ENCODE measurements around the gene DNASE1L1. TPM values are rescaled to one million over a fixed set of nuclear protein-coding genes. Genes with fewer than 3 reads are reported as not detected.
A peak's percentile ranks its signal among the peaks of the same experiment; 100 is the strongest.

The DNASE1L1 gene
- total RNA-seq, 2 experiments from 2014 or later, result 7.9 to 9.0 TPM

DNA sequence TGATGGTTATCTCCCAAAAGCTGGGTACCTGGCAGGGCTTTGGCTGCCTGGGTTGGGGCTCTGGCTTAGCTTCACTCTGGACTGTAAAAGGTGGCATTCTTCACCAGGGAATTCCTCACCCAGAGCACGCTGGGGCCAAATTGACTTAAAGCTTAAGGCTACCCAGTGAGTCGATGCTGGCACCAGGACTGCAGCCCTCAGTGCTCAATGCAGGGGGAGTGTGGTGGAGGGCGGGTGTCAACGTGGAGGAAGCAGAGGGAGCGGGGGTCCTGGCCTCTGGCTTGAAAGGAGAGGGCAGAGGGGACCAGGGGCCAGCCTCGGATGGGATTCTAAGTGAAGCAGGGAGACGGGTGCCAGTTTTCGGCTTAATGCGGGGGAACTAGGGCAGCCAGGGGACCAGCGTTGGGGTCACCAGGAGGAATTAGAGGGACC, 34.4 kb upstream of the DNASE1L1 start:
- Mint-ChIP-seq H3K4me3 (peak overlapping the region; percentile 65), H3K9me3 (no peaks in the 10 kb centered on the region), H3K27me3 (ENCODE audit: low read depth) (no peaks in the 10 kb centered on the region), H3K27ac (peak overlapping the region; percentile 30), H3K4me1 (ENCODE audit: low read depth) (peaks cover 13% of the 10 kb centered on the region), H3K36me3 (ENCODE audit: low read depth) (peaks cover 8% of the 10 kb centered on the region)
- intact Hi-C loops (cut with micrococcal nuclease), result loop anchor here (5.0 kb wide), 2 partner anchors 34 to 46 kb away; partner anchors contain the start of genes LAGE3 and RPL10
- no peak for DNase-seq
- CTCF ChIA-PET, result interaction anchor here (1.1 kb wide), 1 partner anchor 83 kb away, joined by 4 read pairs; no protein-coding TSS in a partner anchor

DNA sequence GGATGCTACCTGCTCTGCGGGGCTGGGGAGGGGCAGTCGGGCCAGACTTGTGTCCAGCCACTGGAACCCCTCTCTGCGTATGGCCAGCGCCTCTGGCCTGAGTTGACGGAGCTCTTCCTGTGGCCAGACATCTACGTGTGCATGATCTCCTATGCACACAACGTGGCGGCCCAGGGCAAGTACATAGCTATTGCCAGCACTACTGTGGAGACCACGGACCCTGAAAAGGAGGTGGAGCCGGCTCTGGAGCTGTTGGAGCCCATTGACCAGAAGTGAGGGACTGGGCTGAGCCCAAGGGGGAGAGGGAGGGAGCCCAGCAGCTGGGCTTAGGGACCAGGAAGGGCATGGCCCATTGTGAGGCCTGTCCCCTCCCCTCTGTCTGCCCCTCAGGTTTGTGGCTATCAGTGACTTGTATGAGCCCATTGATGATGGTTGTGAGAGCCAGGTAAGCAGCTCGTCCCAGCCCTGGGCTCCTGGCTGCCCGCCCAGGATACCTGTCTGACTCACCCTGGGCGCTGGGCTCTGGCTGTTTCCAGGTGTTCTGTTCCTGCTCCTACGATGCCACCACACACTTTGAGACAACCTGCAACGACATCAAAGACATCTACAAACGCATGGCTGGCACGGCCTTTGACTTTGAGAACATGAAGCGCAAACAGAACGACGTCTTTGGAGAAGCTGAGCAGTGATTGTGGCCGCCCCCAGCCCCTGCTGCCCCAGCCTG, 33.1 kb upstream of the DNASE1L1 start:
- Mint-ChIP-seq H3K9me3 (no peaks in the 10 kb centered on the region), H3K27ac (no peak overlapping the region), H3K4me3 (no peak overlapping the region), H3K36me3 (ENCODE audit: low read depth) (peaks cover 8% of the 10 kb centered on the region), H3K4me1 (ENCODE audit: low read depth) (peaks cover 18% of the 10 kb centered on the region), H3K27me3 (ENCODE audit: low read depth) (no peaks in the 10 kb centered on the region)
- no peak for DNase-seq
- intact Hi-C loops (cut with micrococcal nuclease), result loop anchor here (5.0 kb wide), 2 partner anchors 35 to 45 kb away; partner anchors contain the start of genes LAGE3 and RPL10
- CTCF ChIA-PET, result no interaction called here

DNA sequence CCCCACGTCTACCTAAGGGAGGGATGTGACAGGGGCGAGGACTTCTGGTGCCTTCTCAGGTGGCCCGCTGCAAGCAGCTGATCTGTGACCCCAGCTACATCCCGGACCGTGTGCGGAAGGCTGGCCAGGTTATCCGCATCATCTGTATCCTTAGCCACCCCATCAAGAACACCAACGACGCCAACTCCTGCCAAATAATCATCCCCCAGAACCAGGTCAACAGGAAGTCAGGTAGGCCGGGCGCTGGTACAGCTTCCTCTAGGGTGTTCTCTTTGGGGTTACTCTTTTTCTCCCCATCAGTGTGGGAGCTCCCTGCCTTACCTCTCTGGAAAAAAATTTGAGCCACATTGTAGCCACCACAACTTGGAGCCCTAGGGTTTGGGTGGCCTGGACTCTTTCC, 32.5 kb upstream of the DNASE1L1 start:
- no peaks in the 10 kb centered on the region for H3K27me3 Mint-ChIP-seq (ENCODE audit: low read depth)
- CTCF ChIA-PET, result no interaction called here
- no peak for DNase-seq
- intact Hi-C loops (cut with micrococcal nuclease), result loop anchor here (5.0 kb wide), 2 partner anchors 36 to 44 kb away; partner anchors contain the start of genes LAGE3 and RPL10
- peaks cover 18% of the 10 kb centered on the region for H3K4me1 Mint-ChIP-seq (ENCODE audit: low read depth)
- H3K36me3 Mint-ChIP-seq (ENCODE audit: low read depth), result peaks cover 4% of the 10 kb centered on the region
- no peaks in the 10 kb centered on the region for H3K9me3 Mint-ChIP-seq
- H3K4me3 Mint-ChIP-seq, result no peak overlapping the region
- H3K27ac Mint-ChIP-seq, result no peak overlapping the region

DNA sequence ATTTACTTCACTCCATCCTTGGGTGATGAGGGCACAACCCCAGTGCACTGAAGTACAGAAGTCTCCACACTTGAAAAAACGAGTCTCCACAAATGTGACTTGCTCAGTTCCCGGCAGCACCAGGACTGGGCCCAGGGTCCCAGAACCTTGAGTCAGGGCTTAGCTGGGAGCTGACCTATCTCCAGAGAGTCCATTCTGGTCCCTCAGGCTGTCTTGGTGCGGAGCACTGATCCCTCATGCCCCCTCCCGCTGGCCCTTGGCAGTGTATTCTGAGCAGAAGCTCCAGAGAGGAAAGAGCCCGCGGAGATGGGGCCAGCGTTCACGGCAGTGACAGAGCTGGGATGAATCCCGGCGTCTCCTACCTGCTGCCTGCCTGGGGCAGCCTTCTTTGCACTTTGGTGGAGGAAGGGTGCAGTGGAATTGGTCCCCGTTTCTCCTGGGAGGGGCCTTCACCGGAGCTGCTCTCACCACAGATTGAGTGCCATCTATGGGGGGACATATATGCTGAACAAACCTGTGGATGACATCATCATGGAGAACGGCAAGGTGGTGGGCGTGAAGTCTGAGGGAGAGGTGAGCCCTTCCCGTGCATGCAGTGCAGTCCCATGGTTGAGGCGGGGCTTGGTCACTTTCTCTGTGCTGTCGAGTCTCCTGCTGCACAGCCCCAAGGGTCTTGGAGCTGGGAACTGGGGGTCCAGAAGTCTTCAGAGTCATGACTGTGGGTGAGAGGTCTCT, 31.7 kb upstream of the DNASE1L1 start:
- DNase-seq, result no peak
- Mint-ChIP-seq H3K36me3 (ENCODE audit: low read depth) (no peaks in the 10 kb centered on the region), H3K9me3 (no peaks in the 10 kb centered on the region), H3K4me3 (no peak overlapping the region), H3K27me3 (ENCODE audit: low read depth) (no peaks in the 10 kb centered on the region), H3K4me1 (ENCODE audit: low read depth) (peaks cover 22% of the 10 kb centered on the region), H3K27ac (no peak overlapping the region)
- CTCF ChIA-PET, result no interaction called here
- intact Hi-C loops (cut with micrococcal nuclease), result loop anchor here (5.0 kb wide), 2 partner anchors 37 to 43 kb away; partner anchors contain the start of genes LAGE3 and RPL10

DNA sequence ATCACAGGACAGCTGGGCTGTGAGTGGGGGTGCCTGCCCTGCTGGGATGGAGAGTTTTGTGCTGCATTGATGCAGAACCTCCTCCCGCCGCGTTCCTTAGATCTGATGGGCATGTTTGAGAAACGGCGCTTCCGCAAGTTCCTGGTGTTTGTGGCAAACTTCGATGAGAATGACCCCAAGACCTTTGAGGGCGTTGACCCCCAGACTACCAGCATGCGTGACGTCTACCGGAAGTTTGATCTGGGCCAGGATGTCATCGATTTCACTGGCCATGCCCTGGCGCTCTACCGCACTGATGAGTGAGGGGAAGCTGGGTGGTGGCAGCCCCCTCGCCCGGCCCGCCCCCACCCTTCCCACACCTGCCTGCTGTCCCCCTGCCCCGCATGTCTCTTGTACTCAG, 30.8 kb upstream of the DNASE1L1 start:
- intact Hi-C loops (cut with micrococcal nuclease), result loop anchor here (5.0 kb wide), 2 partner anchors 37 to 43 kb away; partner anchors contain the start of genes LAGE3 and RPL10
- no peak overlapping the region for H3K27ac Mint-ChIP-seq
- no peaks in the 10 kb centered on the region for H3K36me3 Mint-ChIP-seq (ENCODE audit: low read depth)
- H3K27me3 Mint-ChIP-seq (ENCODE audit: low read depth), result no peaks in the 10 kb centered on the region
- no peak for DNase-seq
- H3K4me1 Mint-ChIP-seq (ENCODE audit: low read depth), result peaks cover 22% of the 10 kb centered on the region
- CTCF ChIA-PET, result no interaction called here
- no peak overlapping the region for H3K4me3 Mint-ChIP-seq
- H3K9me3 Mint-ChIP-seq, result no peaks in the 10 kb centered on the region

DNA sequence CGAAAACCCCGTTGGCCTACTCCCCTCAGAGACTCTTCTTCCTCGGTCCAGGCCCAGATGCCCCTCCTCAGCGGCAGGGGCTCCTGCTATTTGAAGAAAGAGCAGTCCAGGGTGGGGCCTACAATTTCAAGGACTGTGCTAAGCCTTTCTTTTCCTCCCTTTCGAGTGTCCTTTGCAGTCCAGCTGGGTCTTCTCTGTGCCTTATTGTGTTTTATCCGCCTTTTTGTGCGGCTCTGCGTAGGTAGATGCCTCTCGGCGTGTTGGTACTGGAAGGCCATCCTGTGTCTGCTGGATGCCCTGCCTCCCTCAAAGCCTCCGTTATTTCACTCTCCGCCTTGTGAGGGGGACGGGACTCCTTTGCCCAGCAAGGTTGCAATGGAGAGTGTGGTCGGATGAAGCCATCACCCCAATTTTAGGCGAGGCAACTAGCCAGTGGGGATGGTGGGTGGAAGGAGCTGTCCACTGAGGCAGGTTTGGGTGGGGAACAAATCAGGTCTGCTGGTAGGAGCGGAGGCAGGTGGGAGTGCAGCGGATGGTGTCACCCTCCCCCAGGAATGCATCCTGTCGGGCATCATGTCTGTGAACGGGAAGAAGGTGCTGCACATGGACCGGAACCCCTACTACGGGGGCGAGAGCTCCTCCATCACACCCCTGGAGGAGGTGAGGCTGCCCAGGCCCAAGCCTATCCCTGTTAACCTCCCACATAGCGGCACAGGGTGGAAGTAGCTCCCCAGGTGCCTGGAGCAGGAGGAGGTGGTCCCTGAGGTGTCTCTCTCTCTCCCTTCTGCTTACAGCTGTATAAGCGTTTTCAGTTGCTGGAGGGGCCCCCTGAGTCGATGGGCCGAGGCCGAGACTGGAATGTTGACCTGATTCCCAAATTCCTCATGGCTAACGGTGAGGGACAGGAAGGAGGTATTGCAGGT, 29.2 kb upstream of the DNASE1L1 start:
- intact Hi-C loops (cut with micrococcal nuclease), result loop anchor here (2.0 kb wide), 2 partner anchors 53 to 67 kb away; partner anchors contain the start of gene SLC10A3
- Mint-ChIP-seq H3K27ac (peak overlapping the region; percentile 66), H3K27me3 (ENCODE audit: low read depth) (no peaks in the 10 kb centered on the region), H3K4me3 (peak overlapping the region; percentile 84), H3K4me1 (ENCODE audit: low read depth) (peaks cover 22% of the 10 kb centered on the region), H3K9me3 (no peaks in the 10 kb centered on the region), H3K36me3 (ENCODE audit: low read depth) (peaks cover 2% of the 10 kb centered on the region)
- DNase-seq, result no peak
- CTCF ChIA-PET, result no interaction called here

DNA sequence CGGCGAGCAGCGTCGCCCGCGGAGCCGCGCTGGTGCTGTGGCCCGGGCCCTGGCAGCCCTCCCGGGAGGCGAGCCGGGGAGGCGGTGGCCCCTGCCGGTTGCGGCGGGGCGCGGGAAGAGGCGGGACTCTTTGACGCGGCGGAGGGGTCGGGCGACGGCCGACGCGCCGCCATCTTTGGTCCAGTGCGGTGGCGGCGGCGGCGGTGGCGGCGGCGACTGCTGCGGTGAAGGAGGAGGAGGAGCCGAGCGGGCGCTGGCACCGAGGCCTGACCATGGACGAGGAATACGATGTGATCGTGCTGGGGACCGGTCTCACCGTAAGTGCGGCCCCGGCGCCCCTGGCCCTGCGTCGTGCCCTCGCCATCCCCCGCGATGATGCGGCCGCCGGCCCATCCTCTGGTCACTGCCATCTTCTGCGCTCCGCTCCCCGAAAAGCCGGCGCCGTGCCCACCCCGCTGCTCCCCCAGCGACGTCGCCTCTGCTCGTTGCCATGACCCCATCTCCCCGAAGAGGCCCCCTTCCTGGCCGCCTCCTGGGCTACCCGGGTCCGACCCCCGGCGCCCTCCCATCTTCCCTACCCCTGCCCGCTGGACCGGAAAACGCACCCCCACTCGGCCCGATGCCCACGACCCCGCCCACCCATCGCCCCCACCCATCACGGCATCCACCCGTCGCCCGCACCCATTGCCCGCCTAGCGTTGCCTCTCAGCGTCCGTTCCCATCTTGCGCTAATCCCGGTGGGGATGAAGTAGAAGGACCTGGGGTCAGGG, 28.1 kb upstream of the DNASE1L1 start, which contains the start of gene GDI1:
TSS of gene GDI1 (plus strand) at position 172 of the 770 bp plus-strand sequence. CDS start at position 273, 101 bp downstream.
- Mint-ChIP-seq H3K4me3 (peak within 1 kb of the TSS; percentile 84), H3K9me3 (no peaks in the 10 kb centered on the region), H3K27me3 (ENCODE audit: low read depth) (no peaks in the 10 kb centered on the region), H3K4me1 (ENCODE audit: low read depth) (peaks cover 22% of the 10 kb centered on the region), H3K36me3 (ENCODE audit: low read depth) (peaks cover 4% of the 10 kb centered on the region), H3K27ac (peak within 1 kb of the TSS; percentile 82)
- peak; percentile 45 for DNase-seq
- CTCF ChIA-PET, result no interaction called here
- intact Hi-C loops (cut with micrococcal nuclease), result loop anchor here (2.0 kb wide), 2 partner anchors 54 to 66 kb away; partner anchors contain the start of gene SLC10A3

DNA sequence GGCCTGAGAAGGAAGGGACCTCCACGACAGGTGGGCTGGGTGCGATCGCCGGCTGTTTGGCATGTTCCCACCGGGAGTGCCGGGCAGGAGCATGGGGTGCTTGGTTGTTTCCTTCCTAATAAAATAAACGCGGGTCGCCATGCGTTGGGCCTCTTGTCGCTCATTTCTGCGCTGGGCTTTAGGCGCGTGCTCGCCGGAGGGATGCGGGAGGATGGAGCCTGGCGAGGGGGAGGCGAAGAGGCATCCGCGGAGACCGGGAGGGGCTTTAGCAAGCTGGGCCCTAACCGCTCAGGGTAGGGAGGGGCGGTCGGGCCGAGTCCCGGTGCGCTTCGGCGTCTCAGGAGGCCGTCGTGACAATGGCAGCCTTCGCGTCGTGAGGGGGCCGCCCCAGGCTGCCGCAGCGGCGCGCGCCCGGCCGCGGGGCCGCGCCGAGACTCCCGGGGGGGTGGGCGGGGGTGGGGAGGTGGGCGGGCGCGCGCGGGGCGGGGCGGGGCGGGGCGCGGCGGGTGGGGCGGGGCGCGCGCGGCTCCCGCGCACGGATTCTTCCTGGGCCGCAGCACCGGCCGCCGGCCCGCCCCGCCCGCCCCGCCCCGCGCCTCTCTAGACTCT, 27.4 kb upstream of the DNASE1L1 start:
- Mint-ChIP-seq H3K4me3 (peak overlapping the region; percentile 70), H3K27me3 (ENCODE audit: low read depth) (no peaks in the 10 kb centered on the region), H3K27ac (peak overlapping the region; percentile 82), H3K4me1 (ENCODE audit: low read depth) (peaks cover 22% of the 10 kb centered on the region), H3K9me3 (no peaks in the 10 kb centered on the region), H3K36me3 (ENCODE audit: low read depth) (peaks cover 4% of the 10 kb centered on the region)
- peak; percentile 55 for DNase-seq
- CTCF ChIA-PET, result no interaction called here
- intact Hi-C loops (cut with micrococcal nuclease), result loop anchor here (2.0 kb wide), 2 partner anchors 54 to 66 kb away; partner anchors contain the start of gene SLC10A3

DNA sequence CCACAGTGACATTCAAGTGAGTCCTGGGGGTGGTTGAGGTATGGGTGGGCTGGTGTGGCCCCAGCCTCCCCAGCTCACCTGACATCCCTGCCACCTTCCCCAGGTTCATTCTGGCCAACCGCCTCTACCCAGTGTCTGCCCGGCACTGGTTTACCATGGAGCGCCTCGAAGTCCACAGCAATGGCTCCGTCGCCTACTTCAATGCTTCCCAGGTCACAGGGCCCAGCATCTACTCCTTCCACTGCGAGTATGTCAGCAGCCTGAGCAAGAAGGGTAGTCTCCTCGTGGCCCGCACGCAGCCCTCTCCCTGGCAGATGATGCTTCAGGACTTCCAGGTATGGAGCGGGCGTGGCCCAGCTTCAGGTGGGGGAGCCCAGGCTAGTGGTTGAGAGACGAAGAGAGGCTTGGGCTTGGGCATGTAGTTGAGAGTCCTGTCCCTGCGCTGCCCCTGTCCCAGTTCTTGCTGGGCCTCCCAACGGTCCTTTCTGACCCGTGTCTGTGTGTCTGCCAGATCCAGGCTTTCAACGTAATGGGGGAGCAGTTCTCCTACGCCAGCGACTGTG, 26.2 kb upstream of the DNASE1L1 start:
- H3K4me3 Mint-ChIP-seq, result no peak overlapping the region
- no peak overlapping the region for H3K27ac Mint-ChIP-seq
- intact Hi-C loops (cut with micrococcal nuclease), result no loop called here
- peaks cover 4% of the 10 kb centered on the region for H3K36me3 Mint-ChIP-seq (ENCODE audit: low read depth)
- no peaks in the 10 kb centered on the region for H3K9me3 Mint-ChIP-seq
- no peaks in the 10 kb centered on the region for H3K27me3 Mint-ChIP-seq (ENCODE audit: low read depth)
- CTCF ChIA-PET, result no interaction called here
- no peak for DNase-seq
- peaks cover 25% of the 10 kb centered on the region for H3K4me1 Mint-ChIP-seq (ENCODE audit: low read depth)

DNA sequence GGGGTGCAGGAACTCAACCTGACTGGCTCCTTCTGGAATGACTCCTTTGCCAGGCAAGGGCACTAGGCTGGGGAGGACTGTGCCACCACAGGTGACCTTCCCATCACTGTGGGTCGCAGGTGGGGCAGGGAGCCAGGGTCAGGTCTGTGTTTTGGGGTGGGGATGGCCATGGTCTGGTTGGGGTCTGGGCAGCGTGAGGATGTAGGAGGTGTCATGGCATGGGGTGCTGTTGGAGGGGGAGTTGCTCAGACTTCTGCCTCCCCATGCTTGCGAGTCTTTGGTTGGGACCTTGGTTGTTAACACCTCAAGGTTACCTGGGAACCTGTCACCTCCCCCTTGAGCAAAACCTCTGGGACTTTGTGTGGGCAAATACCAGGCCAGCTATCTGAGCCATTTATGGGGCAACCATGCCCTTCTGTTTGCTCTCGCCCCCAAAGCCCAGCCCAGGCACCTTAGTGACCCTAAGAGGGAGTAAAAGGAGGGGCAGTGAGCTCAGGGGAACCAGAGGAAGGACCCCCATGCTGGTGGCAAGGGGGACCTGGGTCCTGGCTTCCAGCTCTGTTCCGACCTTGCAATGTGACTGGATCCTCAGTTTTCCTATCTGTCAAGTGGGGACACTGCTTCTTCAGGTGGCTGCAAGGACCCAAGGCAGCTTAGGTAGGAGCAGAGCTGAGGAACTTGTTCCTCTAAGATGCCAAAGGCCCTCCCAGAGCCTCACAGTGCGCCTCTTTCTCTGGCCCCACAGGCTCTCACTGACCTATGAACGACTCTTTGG, 25.5 kb upstream of the DNASE1L1 start:
- Mint-ChIP-seq H3K36me3 (ENCODE audit: low read depth) (peaks cover 4% of the 10 kb centered on the region), H3K4me1 (ENCODE audit: low read depth) (peaks cover 26% of the 10 kb centered on the region), H3K4me3 (no peak overlapping the region), H3K27me3 (ENCODE audit: low read depth) (no peaks in the 10 kb centered on the region), H3K27ac (no peak overlapping the region), H3K9me3 (no peaks in the 10 kb centered on the region)
- intact Hi-C loops (cut with micrococcal nuclease), result no loop called here
- DNase-seq, result no peak
- CTCF ChIA-PET, result no interaction called here

Measured in activated naive CD4-positive, alpha-beta T cell treated with anti-CD3 and anti-CD28 coated beads for 36 hours (primary cell).